ENCODE results near the gene ASB16.

The ASB16 gene

DNA sequence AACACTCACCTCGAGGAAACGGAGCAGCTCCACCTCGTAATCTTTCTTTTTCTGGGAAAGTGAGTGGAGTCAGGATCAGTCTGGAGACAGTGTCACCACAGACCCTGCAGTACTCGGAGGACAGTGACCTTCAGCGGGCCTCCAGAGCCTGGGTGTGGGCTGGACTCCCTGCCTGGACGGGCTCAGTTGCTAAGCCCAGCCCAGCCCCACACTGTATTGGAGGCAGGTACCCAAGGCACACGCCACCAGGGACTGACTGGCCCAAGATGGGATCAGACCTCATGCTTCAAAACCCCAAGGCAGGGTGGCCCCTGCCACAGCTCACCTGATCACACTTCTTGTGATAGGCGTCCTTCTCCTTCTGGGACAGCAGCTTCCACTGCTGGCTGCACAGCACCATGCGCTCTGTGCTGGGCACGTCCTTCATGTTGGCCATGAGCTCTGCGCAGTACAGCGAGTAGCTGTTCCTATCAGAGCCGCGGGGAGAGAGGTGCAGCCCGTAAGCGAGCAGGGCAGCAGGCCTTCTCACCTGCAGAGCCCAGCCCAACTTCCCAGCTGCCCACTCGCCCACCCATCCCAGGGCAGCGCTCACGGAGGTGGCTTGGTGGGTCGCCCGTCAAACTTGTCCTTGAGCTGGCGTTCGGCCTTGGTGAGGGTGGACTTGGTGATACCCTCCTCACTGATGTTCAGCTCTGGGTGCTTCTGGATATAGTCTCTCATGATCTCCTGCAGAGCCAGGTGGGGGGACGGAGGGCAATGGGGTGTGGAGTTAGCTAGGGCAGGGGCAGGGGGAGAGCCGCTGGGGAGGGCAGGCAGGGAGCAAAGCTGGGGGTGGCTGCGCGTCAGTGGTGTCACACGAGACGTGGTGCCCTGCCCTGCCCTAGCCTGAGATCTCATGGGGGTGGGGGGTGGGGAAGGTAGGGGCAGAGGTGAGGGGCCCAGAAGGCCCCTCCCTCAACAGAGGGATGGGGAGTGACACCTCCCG is 41.1 kb downstream of the ASB16 start:
- DNase-seq: no peak

DNA sequence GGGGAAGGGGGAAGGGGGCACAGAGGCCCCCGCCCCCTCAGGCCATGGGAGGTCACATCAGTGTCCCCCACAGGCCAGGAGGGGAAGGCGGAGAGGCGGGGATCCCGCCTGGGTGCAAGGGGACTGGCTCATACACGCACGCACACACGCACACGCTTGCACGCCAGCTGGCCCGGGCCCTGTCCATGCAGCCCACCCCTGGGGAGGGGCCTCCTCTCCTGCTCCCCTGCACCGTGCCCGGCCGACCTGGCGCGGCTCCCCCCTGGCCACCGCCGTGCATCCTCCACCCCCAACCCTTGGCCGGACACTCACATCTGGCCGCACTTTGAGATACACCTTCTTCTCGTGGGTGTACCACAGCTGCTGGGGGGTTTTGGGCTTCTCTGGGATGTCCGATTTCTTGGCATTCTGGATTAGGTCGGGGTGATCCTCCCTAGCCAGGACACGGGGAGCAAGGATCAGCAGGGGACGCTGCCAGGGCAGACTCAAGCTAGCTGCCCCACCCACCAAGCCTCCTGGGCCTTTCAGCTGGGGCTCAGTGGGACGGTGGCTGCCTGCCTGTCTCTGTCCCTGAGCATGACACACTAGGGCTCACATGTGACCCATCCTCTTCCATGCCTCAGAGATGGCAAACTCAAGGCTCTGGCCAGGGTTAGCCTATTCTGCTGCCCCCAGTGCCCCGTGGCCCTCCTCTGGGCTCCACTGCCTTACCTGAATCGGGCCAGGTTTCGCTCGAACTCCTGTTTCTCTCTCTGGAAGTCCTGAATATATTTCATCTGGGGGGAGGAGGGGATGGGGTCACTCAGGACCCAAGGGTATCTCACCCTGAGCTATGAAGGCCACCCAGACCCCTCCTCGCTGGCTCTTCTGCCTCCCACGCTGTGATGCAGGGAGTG is 42.3 kb downstream of the ASB16 start:
- no peak for DNase-seq

DNA sequence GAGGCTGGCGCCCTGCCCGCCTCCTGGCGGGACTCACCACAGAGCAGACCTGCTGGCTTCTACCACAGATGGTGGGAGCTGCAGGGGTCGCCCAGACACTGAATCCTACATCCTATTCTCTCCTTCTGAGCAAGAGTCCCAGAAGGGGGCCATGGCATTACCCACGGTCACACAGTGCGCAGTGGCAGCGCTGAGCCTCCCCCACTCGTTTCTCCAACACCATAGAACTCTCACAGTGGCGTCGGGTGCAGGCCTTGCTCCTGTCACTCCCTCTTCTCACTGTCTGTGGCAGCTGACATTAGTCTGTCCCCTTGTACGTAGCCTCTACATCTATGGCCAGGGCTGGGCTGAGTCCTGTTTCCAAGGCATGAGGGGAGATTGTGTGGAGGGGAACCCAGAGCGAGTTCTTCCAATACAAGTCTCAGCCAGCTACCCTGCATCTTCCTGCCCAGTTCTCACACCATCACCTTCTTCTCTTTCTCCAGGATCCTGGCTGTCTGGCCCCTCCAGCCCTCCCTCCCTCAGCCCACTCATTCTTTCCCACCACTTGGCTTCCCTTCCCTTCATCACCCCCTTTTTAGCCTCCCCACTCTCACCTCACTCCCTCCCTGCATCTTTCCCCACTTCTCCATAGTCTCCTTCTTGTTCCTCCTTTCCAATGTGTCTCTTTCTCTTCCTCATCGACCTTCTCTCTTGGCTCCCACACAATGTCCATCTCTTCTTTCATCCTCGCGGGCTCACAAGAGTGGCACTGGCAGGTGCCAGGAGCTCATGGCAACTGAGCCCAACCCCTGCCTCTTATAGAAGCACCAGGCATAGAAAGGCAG is 43.1 kb downstream of the ASB16 start:
- DNase-seq: no peak

DNA sequence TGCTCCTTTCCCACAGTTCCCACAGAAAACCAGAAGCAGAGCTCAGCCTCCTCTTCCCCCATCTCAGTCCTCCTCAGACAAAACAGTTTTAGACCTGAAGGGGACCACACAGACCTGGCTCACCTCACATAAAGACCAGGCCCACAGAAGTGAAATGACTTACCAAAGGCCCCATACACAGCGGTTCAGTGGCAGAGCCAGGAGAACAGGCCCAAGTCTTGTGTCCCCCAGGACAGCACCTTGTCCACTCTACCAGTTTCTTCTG is 43.7 kb downstream of the ASB16 start:
- no peak for DNase-seq

DNA sequence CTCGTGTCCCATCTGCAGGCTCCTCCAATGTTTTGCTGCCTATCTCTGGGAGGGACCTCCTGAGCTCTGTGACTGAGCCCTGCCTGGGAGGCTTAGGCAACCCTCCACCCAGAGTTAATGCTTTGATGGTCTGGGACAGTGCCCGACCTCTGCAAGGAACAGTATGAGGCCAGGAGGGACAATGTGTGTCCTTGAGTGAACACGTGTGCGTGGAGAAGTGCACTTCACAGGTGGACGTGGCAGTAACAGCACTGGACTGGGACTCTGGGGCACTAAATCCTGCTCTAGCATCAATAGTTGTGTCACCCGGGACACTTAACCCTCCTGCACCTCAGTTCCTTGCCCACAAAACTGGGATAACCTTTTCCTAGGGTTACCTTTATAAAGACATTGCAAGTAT is 44.4 kb downstream of the ASB16 start:
- no peak for DNase-seq

DNA sequence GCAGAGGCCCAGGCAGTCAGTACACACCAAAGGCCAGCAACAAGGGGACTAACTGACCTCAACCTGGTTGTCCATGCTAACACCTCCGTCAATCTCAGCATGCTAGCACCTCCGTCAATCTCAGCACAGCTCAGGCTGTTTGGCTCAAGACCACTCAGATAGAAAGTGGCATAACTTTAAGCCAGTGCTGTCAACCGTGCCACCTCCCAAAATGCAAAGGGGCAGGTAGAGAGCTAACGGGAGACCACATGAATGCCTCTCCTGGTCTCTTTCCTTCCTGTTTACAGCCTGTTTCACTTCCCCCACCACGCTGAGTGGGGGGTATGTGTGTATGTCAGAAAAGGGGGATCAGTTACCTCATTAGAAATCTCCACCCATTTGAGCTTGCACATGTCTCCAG is 45.7 kb downstream of the ASB16 start:
- no peak for DNase-seq

DNA sequence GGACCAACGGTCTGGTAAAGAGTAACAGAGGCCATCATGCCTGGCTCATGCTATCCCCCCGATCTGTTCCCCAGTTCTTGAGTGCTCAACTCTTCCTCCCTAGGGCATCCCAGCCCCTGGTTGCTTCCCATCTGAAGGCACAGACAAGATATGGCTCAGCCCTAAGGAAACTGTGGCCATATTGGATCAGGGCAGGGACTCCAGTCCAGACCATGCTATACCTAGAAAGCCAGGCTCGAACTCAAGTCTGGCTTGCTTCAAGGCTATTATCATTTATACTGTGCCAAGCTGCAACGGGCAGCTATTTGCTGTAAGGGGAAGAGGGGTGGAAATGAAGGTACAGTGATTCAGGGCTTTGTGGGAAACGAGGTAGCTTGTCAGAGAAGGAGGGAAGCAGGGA is 46.2 kb downstream of the ASB16 start:
- DNase-seq: no peak

DNA sequence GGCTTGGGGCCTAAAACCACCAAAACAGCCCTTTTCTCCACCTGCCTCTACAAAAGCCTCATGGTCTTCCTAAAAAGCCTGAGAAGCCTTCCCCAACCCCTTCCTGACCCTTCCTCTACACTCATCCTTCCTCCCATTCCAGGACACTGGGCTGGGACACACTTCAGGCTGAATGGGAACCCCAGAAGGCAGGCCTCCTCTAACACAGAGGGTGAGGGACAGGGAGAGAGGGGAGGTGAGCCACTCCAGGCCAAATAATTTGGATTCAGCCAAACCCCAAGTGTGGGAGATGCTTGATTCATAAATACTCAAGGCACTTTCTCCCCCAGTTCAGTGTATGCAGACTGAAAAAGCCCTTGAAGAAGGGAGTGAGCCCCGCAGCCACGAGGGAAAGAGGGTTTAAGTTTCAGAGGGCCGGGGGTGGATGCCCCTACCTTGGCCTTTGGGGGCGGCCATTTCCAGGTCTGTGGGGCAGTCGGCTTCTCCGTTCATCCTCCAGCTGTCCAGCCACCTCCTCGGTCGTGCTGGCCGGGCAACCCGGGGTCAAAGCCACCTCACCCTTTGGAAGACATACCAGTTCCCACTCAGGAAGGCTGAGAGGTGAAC is 47.3 kb downstream of the ASB16 start:
- DNase-seq: no peak

DNA sequence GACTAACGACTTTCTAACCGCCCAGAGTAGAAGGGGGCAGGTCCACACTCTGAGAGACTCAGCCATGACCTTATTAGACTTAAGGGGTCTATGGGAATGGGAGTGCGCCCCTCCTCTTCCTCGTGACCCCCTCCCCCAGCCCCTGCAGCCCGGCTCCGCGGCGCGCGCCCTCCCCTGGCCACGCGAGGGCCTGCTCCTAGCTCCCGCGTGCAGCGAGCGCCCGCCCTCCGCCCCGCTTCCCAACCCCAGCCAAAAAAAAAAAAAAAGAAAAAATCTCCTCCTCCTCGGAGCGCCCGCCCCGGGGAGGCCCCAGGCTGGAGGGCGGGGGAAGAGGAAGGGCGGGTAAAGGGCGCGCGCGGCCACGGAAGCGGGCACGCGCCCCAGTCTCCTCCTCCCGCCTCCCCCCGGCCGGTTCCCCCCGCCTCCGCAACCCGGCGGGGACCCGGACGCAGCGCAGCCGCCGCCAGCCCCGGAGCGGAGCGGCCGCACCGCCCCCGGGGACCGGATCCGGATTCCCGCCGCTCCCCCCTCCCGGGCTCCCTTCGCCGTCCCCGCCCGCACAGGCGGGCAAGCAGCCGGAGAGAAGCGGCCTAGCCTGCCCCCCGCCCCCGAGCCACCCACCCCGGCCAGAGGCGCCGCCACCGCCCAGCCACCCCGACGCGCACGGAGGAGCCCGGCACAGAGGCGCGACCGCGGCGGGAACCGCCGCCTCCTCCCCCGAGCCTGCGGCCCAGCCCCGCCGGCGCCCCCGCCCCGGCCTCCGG is 48.0 kb downstream of the ASB16 start:
- peak; percentile 91 for DNase-seq

DNA sequence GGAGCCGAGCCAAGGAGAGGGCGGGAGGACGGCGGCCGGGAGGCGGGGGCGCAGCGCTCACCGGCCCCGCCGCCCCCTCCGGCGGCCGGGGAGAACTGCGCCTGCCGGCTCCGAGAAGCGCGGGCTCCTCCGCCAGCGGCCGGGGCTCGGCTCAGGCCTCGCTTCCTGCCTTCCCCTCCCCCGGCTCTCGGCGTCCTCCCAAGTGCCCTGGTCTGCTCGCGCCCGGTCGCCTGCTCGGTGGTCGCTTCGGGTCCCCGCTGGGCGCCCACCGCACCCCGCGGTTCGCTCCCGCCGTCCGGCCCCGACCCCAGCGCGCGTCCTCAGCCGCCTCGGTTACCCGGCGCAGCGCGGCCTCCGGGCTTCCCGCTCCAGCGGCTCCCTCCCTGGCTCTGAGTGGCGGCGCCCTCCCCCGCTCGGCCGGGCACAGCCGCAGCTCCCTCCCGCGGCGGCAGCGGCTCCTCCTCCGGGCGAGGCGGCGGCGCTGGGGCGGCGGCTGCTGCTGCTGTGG is 48.7 kb downstream of the ASB16 start:
- peak; percentile 67 for DNase-seq

DNA sequence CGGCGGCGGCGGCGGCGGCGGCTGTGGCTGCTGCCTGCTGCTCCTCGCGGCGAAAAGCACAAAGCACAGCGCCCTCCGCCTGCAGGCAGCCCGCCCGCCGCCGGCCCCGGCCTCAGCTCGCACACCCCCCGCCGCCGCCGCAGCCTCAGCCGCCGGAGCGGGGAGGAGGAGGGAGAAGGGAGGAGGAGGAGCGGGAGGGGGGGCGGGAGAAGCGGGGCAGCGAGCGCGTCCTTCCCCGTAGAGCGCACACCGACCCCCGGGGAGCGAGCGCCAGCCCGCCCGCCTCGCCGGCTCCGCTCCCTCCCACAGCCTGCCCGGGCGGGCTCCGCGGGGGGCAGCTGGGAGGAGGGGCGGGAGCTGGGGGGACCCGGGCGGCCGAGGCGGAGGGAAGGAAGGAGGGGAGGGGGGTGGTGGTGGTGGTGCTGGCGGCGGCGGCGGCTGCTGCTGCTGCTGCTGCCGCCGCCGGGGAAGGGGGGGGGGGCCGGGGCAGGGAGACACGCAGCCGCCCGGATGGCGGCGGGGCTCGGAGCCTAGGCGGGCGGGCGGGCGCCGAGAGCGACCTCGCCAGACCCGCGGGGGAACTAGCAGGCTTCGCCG is 49.2 kb downstream of the ASB16 start, which contains the start of gene UBTF:
TSS of gene UBTF (minus strand) at position 60 of the 597 bp plus-strand sequence. CDS start 1,446 bp downstream, outside the sequence.
- DNase-seq: peak; percentile 40

DNA sequence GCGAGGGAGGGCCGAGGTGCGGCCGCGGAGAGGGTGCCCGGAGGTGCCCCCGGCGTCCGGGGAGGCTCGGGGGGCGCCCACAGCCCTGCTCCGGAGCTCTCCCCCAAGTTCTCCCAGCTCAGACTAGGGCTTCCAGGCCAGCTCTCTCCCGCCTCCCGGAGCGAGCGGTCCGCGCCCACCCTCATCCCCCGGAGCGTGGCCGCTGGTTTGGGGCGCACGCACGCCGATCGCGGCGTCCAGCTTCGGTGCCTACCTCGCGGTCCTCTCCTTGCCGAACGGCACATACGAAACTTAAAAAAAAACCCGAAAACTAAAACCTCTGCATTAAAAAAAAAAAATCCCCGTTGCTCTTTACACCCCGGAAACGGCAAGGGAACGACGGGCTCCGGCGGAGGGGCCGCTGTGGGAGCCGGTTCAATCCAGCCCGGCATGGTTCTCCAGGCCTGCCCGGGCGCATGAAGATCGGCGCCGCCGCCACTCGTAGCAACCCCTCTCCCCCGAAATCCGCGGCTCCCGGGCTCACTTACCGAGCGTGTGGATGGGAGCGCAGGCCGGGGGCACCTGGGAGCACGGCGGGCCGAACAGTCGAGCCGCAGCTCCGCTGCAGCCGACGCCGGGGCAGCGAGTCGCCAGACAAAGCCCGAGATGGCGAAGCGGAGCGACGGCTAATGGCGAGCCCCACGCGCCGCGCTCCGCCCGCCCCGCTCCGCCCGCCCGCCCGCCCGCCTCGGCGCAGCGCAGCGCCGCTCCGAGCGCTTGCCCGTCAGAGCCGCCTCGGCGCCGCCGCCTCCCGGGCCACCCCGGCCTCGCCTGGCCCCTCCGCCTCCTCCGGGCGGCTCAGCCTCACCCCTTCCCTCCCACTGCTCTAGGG is 49.9 kb downstream of the ASB16 start:
- peak; percentile 85 for DNase-seq

DNA sequence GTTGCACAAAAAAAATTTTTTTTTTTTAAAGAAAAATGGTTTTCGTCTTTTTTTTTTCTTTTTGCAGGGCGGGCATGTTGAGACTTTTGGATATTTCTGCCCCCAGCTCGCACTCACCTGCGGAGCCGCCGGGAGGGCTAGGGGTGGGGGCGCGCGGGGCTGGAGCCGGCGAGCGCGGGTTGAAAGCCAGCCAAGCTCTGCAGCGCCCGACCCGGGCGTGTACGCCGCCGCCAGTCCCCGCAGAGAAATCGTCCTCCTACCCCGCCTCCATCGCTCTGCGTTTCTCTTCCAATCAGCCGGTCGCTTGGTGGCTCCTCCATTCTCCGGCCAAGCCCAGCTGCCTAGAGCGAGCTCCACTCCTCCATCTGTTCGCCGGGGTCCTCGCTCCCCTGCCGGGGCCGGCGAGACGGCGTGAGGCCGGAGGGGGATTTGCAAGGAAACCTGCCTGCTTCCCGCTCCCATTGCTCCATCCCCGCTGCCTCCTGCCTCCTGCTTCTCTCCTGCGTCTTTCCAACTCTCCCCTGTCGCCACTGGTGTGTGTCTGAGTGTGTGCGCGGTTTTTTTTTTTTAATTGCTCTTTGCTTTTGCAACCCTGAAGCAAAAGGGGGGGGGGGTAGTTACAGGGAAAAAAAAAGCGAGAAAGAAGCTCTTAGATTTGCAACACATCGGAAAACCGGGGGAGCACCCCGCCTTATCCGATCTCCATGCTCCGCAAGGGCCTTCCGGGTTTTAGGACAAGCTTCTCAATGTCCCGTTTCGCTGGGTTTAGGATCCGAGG is 50.8 kb downstream of the ASB16 start:
- peak; percentile 92 for DNase-seq

DNA sequence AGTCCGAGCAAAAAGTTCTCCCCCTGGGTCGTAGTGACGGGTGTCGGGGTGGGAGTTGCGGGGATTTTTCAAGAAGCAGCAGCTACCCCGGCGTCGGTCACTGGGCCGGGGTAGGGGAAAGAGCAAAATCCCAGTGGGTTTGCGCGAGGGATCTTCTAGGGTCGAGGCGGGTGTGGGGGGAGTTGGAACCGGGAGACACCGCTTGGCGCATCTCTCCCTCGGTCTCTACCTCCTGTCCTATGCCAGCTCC is 51.3 kb downstream of the ASB16 start:
- DNase-seq: no peak

DNA sequence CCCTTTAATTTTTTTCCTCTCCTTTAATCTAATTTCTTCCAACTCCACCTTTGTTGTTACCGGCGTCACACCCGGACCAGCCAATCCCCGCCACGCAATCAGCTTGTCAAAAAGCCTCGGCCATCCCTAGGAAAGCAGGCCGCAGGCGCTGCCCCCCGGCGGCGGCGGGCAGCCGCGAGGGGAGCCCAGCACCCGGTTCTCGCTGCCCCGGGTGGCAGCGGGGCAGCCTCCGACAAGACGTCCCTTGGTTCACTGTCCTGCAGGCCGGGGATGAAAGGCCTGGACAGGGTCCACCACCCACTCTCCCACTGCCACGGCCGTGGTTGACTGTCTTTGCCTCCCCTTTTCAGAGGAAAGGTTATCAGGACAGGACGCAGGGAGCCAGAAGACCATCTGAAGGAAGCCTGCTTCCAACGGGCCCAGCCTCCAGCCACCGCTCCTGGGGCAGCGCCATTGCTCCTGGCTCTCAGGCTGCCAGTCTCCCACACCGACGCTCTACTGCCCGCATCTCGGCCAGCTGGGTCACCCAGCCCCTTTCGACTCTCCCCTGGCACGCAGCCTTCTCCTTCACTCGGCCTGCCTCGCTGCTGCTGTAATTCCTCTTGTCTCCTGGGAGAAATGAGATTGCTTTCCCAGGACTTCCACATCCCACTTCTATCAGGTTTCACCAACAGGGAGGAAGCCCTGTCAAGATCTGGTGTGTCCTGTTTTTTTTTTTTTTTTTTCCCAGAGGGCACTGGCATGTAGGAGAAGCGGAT is 51.8 kb downstream of the ASB16 start:
- DNase-seq: peak; percentile 87

DNA sequence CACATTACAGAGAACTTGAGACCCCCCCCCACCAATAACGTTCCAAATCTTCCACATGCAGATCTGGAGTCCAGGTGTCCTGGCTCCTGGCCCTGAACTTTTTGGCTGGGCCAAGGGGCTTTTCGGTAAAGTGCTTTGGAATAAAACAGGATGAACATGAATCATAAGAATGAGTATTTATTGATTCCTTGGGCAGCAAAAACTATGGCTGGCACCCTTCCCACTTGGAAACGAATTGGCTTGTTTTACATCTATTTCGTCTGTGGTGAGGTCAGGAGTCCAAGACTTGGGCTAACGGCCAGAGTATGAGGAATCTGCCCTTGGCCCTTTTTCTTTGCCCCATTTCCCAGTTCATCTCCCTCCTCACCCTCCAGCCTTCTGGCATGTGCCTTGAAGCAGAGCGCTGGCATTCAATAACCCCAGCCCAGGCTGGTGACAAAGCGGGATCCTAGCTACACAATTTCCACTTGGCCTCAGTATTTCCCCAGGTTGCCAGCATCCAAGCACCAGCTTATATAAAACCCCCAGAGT is 53.1 kb downstream of the ASB16 start:
- DNase-seq: no peak
